Activated CD4-positive, alpha-beta T cell treated with anti-CD3 and anti-CD28 coated beads for 36 hours (primary cell): Measurements from ENCODE around the gene CDC20. TPM values are rescaled to one million over a fixed set of nuclear protein-coding genes. Genes with fewer than 3 reads are reported as not detected.

Experiments used
- ATAC-seq: fragments of 200-7000 bp; cut with Tn5 transposase; one replicate; pipeline ENCODE4 v1.10.0; 2021; ENCODE audit warnings: mild to moderate bottlenecking, moderate library complexity
- CTCF ChIA-PET: fragments of 350-600 bp; sonication (Branson Sonifier 250); formaldehyde crosslinking; loops from one replicate; lab custom pipeline; 2021; ENCODE audit warnings: antibody characterized with exemption; lab: Charles Lee
- POLR2A ChIA-PET: fragments of 350-600 bp; sonication (Branson Sonifier 250); formaldehyde crosslinking; loops from one replicate; lab custom pipeline; 2021; ENCODE audit warnings: antibody characterized with exemption, inconsistent platforms; lab: Charles Lee
- DNase-seq: peaks from one replicate; pipeline ENCODE4 v3.0.0-alpha.2; 2020
- H3K27ac Mint-ChIP-seq: one replicate; pipeline ENCODE4 v1.8.0; 2021; ENCODE audit warnings: mixed read lengths
- H3K27me3 Mint-ChIP-seq: one replicate; pipeline ENCODE4 v1.8.0; 2021; ENCODE audit warnings: mixed read lengths
- H3K36me3 Mint-ChIP-seq: one replicate; pipeline ENCODE4 v1.8.0; 2021; ENCODE audit warnings: low read depth, mixed read lengths
- H3K4me1 Mint-ChIP-seq: one replicate; pipeline ENCODE4 v1.8.0; 2021; ENCODE audit warnings: mixed read lengths
- H3K4me3 Mint-ChIP-seq: one replicate; pipeline ENCODE4 v1.8.0; 2021; ENCODE audit warnings: mild to moderate bottlenecking, moderate library complexity, mixed read lengths
- H3K9me3 Mint-ChIP-seq: one replicate; pipeline ENCODE4 v1.8.0; 2021; ENCODE audit warnings: low read depth, mixed read lengths
- intact Hi-C, 2 experiments: fragments of 100-400 bp; cut with DNase I in 1 of 2; cut with micrococcal nuclease in 1 of 2; formaldehyde crosslinking; loops; one replicate each; pipeline versions ENCODE4 v1.14.2 to v1.15.1; 2022 to 2024; cut with DNase I, micrococcal nuclease
- total RNA-seq, 2 experiments: library from RNA; stranded (reverse); gene quantifications; one replicate each; pipeline ENCODE4 v1.2.3, GENCODE V29; 2021

The CDC20 gene
- total RNA-seq, 2 experiments from 2014 or later, result 158 to 163 TPM

GRCh38 chr1:43317817-43318471 lies 40.8 kb upstream of the CDC20 start:
- ChIA-PET POLR2A (no interaction called here), CTCF (no interaction called here)
- no peak overlapping the region for H3K4me3 Mint-ChIP-seq
- no peak overlapping the region for H3K27ac Mint-ChIP-seq
- DNase-seq, result no peak
- no peak for ATAC-seq
- intact Hi-C loops, result no loop called here
- H3K27me3 Mint-ChIP-seq, result no peaks in the 10 kb centered on the region
- H3K4me1 Mint-ChIP-seq, result no peaks in the 10 kb centered on the region
- H3K36me3 Mint-ChIP-seq, result no peaks in the 10 kb centered on the region
- H3K9me3 Mint-ChIP-seq, result no peaks in the 10 kb centered on the region

- intact Hi-C loops, result no loop called here
- ChIA-PET CTCF (no interaction called here), POLR2A (no interaction called here)
- DNase-seq, result no peak
- Mint-ChIP-seq H3K27me3 (no peaks in the 10 kb centered on the region), H3K4me1 (no peaks in the 10 kb centered on the region), H3K4me3 (no peak overlapping the region), H3K36me3 (no peaks in the 10 kb centered on the region), H3K9me3 (no peaks in the 10 kb centered on the region), H3K27ac (no peak overlapping the region)
- no peak for ATAC-seq
These were observed 40.0 kb upstream of the CDC20 start for GRCh38 chr1:43318831-43319230.

DNA sequence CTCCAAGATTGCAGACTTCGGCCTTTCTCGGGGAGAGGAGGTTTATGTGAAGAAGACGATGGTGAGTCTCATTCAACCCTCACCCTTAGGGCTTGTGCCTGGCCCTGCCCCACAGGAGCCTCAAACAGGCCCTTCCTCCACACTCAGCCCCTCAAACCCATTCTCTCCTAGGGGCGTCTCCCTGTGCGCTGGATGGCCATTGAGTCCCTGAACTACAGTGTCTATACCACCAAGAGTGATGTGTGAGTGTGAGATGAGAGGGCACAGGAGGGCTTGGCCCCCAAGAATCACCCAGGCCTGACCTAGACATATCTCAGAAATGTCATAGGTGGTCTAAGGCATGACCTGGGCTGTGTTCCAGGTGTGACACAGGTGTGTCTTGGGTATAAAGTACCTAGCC lies 39.5 kb upstream of the CDC20 start:
- POLR2A ChIA-PET, result no interaction called here
- Mint-ChIP-seq H3K27ac (no peak overlapping the region), H3K9me3 (peaks cover 2% of the 10 kb centered on the region), H3K27me3 (no peaks in the 10 kb centered on the region), H3K4me3 (no peak overlapping the region), H3K4me1 (peaks cover 4% of the 10 kb centered on the region), H3K36me3 (no peaks in the 10 kb centered on the region)
- intact Hi-C loops, result no loop called here
- CTCF ChIA-PET, result no interaction called here
- DNase-seq (no peak), ATAC-seq (no peak)

DNA sequence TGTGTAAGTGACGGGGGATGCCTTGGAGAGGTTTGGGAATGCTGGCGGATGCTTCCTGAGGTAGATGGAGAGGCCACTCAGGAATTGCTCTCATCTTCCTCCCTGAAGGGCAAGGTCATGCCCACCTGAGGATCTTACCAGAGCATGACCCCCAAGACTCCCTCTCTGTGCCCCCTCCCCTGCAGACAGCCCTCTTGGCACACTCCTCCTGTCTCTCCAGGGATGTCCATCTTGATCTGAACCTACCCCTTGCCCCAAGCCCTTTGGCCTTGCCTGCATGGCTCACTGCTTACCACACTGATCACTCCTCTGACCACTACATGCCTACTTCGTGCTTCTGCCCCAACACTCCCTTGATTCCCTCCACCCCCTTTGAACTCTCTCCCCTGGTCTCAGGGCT lies 39.0 kb upstream of the CDC20 start:
- no peak overlapping the region for H3K4me3 Mint-ChIP-seq
- H3K27ac Mint-ChIP-seq, result no peak overlapping the region
- ChIA-PET CTCF (no interaction called here), POLR2A (no interaction called here)
- DNase-seq (no peak), ATAC-seq (no peak)
- no peaks in the 10 kb centered on the region for H3K36me3 Mint-ChIP-seq
- peaks cover 9% of the 10 kb centered on the region for H3K4me1 Mint-ChIP-seq
- peaks cover 6% of the 10 kb centered on the region for H3K9me3 Mint-ChIP-seq
- intact Hi-C loops, result no loop called here
- H3K27me3 Mint-ChIP-seq, result no peaks in the 10 kb centered on the region

GRCh38 chr1:43321331-43321891 lies 37.4 kb upstream of the CDC20 start:
- POLR2A ChIA-PET, result no interaction called here
- peaks cover 10% of the 10 kb centered on the region for H3K4me1 Mint-ChIP-seq

DNA sequence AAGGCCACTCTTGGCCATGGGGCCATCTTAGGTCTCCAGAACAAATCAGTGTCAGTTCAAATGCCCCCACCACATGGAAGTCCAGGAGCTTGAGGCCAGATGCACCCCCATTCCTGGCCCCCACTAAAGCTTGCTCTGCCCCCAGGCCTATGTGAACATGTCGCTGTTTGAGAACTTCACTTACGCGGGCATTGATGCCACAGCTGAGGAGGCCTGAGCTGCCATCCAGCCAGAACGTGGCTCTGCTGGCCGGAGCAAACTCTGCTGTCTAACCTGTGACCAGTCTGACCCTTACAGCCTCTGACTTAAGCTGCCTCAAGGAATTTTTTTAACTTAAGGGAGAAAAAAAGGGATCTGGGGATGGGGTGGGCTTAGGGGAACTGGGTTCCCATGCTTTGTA lies 36.3 kb upstream of the CDC20 start:
- H3K27ac Mint-ChIP-seq, result no peak overlapping the region

More at GRCh38 chr1:43321331-43321891, 37.4 kb upstream of the CDC20 start:
- Mint-ChIP-seq H3K9me3 (peaks cover 11% of the 10 kb centered on the region), H3K4me3 (no peak overlapping the region), H3K27ac (no peak overlapping the region), H3K27me3 (no peaks in the 10 kb centered on the region), H3K36me3 (peaks cover 1% of the 10 kb centered on the region)
- ATAC-seq (no peak), DNase-seq (no peak)
- CTCF ChIA-PET, result no interaction called here
- intact Hi-C loops, result no loop called here

DNA sequence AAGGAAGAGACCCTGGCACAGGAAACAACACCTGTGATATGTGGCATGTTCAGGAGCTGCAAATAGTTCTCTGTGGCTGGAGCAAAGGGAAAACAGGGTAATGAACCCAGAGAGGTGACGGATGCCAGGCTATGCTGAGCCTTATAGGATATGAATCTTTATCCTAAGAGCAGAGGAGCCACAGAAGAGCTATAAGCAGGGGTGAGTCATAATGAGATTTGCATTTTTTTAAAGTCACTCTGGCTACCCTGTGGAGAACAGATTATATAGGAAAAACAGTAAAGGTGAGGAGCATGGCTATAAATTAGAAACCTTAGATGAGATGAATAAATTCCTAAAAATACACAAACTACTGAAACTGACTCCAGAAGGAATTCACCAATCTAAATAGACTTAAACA lies 34.0 kb upstream of the CDC20 start:
- Mint-ChIP-seq H3K4me1 (peaks cover 29% of the 10 kb centered on the region), H3K27me3 (no peaks in the 10 kb centered on the region), H3K36me3 (peaks cover 1% of the 10 kb centered on the region), H3K4me3 (no peak overlapping the region), H3K27ac (no peak overlapping the region), H3K9me3 (peaks cover 19% of the 10 kb centered on the region)
- intact Hi-C loops, result no loop called here
- POLR2A ChIA-PET, result interaction anchor here (0.7 kb wide), 1 partner anchor 605 kb away, joined by 3 read pairs; no protein-coding TSS in a partner anchor
- CTCF ChIA-PET, result no interaction called here
- ATAC-seq (no peak), DNase-seq (no peak)

More for the DNA sequence above, 36.3 kb upstream of the CDC20 start:
- H3K4me3 Mint-ChIP-seq, result no peak overlapping the region
- H3K27me3 Mint-ChIP-seq, result no peaks in the 10 kb centered on the region
- DNase-seq (no peak), ATAC-seq (no peak)
- peaks cover 1% of the 10 kb centered on the region for H3K36me3 Mint-ChIP-seq
- intact Hi-C loops, result no loop called here
- peaks cover 12% of the 10 kb centered on the region for H3K9me3 Mint-ChIP-seq
- H3K4me1 Mint-ChIP-seq, result peaks cover 19% of the 10 kb centered on the region
- ChIA-PET POLR2A (no interaction called here), CTCF (no interaction called here)

DNA sequence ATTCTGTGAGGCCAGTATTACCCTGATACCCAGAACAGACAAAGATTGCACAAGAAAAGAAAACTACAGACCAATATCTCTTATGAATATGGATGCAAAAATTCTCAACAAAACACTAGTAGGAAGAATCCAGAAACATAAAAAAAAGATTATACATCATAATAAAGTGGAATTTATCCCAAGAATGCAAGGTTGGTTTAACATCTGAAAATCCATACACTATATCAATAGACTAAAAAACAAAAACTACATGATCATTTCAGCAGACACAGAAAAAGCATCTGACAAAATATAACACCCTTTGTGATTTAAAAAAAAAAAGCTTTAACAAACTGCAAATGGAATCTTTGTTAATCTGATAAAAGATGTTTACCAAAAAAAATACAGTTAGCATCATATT lies 33.4 kb upstream of the CDC20 start:
- ChIA-PET CTCF (no interaction called here), POLR2A (no interaction called here)
- Mint-ChIP-seq H3K9me3 (peaks cover 19% of the 10 kb centered on the region), H3K36me3 (peaks cover 1% of the 10 kb centered on the region), H3K4me3 (no peak overlapping the region), H3K27me3 (no peaks in the 10 kb centered on the region), H3K4me1 (peaks cover 34% of the 10 kb centered on the region), H3K27ac (no peak overlapping the region)
- no peak for ATAC-seq
- no peak for DNase-seq
- intact Hi-C loops, result no loop called here

DNA sequence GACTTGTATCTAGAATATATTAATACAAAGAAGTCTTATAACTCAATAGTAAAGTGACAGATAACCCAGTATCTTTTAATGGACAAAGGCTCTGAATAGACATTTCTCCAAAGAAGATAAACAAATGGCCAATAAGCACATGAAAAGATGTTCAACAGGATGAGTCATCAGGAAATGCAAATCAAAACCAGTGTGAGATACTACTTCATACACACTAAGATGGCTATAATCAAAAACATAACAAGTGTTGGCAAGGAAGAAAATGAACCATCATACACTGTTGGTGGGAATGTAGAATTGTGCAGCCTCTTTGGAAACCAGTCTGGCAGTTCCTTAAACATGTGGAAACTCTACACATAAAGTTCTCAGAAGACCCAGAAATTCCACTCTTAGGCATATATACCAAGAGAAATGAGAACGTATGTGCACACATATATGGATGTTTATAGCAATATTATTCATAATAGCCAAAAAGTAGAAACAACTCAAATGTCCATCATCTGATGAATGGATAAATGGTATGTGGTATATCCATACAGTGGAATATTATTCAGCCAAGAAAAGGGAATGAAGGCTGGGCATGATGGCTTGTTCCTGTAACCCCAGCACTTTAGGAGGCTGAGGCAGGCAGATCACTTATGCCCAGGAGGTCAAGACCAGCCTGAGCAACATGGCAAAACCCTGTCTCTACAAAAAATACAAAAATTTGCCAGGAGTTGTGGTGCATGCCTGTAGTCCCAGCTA lies 31.1 kb upstream of the CDC20 start:
- Mint-ChIP-seq H3K36me3 (peaks cover 1% of the 10 kb centered on the region), H3K9me3 (peaks cover 19% of the 10 kb centered on the region), H3K4me1 (peaks cover 39% of the 10 kb centered on the region), H3K27me3 (no peaks in the 10 kb centered on the region), H3K4me3 (no peak overlapping the region), H3K27ac (no peak overlapping the region)
- ChIA-PET POLR2A (no interaction called here), CTCF (no interaction called here)
- ATAC-seq, result no peak
- intact Hi-C loops, result no loop called here
- no peak for DNase-seq

- H3K4me1 Mint-ChIP-seq, result peaks cover 29% of the 10 kb centered on the region
- peaks cover 1% of the 10 kb centered on the region for H3K36me3 Mint-ChIP-seq
- ChIA-PET POLR2A (no interaction called here), CTCF (interaction anchor here (1.1 kb wide), 1 partner anchor 27 kb away, joined by 4 read pairs; no protein-coding TSS in a partner anchor)
- no peak overlapping the region for H3K4me3 Mint-ChIP-seq
- intact Hi-C loops, result loop anchor here in 1 of 2 experiments (1.0 kb wide), 1 partner anchor 19 kb away; no protein-coding TSS in a partner anchor
- H3K9me3 Mint-ChIP-seq, result peaks cover 10% of the 10 kb centered on the region
- no peaks in the 10 kb centered on the region for H3K27me3 Mint-ChIP-seq
- peak overlapping the region; percentile 63 for H3K27ac Mint-ChIP-seq
- DNase-seq, result peak; percentile 88
- ATAC-seq, result peak; percentile 98
These were observed 28.6 kb upstream of the CDC20 start for GRCh38 chr1:43329995-43330751.

GRCh38 chr1:43331688-43332087 lies 27.1 kb upstream of the CDC20 start:
- Mint-ChIP-seq H3K4me3 (no peak overlapping the region), H3K9me3 (peaks cover 8% of the 10 kb centered on the region), H3K27ac (no peak overlapping the region), H3K4me1 (peaks cover 29% of the 10 kb centered on the region), H3K36me3 (no peaks in the 10 kb centered on the region), H3K27me3 (no peaks in the 10 kb centered on the region)
- no peak for DNase-seq
- CTCF ChIA-PET, result no interaction called here
- intact Hi-C loops, result no loop called here
- POLR2A ChIA-PET, result no interaction called here
- ATAC-seq, result no peak
